Forelimb muscle (tissue), 1 donor: Measurements from ENCODE around the gene SPAG16. TPM values are rescaled to one million over a fixed set of nuclear protein-coding genes. Genes with fewer than 3 reads are reported as not detected.

Experiments
- DNase-seq: peaks from one replicate; pipeline ENCODE4 v3.0.0-alpha.2; 2013; ENCODE audit warnings: low read depth
- polyA plus RNA-seq: library from polyadenylated mRNA; unstranded; fragments of 120-200 nt; gene quantifications from one replicate; pipeline ENCODE4 v1.2.1, GENCODE V29; 2013; ENCODE audit not compliant: insufficient read length

Gene SPAG16
- polyA plus RNA-seq, 1 donor = 15.8 TPM

DNA sequence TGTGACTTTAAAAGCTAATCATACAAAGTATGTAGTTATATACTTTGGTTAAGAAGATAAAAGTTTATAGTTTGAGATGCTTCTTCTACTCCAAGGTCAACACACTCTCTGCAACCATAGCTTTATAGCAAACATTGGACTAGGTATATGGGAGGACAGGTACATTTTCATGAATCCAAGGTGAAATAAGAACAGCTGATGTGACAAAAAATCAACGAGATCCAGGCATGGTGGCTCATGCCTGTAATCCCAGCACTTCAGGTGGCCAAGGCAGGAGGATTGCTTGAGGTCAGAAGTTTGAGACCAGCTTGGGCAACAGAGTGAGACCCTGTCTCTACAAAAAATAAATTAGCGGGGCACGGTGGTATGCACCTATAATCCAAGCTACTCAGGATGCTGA, 963.3 kb downstream of the SPAG16 start:
- DNase-seq = no peak

DNA sequence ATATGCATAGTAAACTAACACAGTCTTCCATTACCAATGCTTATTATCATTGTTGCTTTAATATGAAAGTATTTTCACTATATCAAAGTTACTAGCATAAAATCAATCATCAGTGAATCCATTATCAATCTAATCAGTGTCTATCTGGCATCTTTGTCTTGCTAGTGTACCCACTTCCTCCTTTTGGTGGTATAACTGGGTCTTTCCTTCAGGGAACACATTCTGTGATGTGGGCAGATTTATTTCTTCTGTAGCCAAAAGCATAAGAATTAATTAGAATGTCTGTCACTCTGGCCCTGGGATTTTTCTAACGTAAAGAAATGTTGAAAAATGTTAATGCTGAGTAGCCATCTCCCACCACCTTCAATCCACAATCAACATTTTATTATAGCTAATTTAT, 970.8 kb downstream of the SPAG16 start:
- DNase-seq = no peak

DNA sequence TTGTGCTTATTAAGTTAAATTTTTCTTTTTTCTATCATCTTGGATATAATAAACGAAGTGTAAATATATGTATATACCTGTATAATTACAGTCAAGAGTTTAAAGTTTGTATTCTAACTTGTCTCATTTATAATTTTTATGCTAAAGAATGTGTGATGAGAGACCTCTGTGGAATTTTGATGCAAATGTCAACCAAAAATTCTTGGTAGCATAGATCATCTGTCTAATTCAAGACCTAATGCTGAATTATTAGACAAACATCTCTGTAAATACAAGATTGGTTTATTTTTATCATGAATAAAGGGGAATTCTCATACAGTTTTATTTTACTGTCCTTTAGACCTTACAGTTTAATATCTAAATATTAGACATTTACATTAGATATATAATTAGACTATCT, 977.4 kb downstream of the SPAG16 start:
- DNase-seq = no peak

DNA sequence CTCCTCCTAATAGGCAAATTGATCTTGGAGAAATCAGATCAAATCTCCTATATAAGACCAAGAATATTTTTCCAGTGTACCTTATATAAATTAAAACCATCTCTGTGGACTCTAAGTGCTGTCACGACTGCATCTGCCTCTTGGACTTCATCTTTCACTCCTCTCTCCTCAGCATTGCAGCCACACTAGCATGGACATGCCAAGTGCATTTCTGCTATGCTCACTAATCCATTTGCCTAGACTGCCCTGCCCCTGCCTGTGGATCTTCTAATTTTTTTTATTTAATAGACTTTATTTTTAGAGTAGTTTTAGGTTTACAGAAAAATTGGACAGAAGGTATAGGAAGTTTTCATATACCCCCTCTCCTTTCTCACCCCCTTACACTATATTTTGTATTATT, 979.9 kb downstream of the SPAG16 start:
- no peak for DNase-seq

DNA sequence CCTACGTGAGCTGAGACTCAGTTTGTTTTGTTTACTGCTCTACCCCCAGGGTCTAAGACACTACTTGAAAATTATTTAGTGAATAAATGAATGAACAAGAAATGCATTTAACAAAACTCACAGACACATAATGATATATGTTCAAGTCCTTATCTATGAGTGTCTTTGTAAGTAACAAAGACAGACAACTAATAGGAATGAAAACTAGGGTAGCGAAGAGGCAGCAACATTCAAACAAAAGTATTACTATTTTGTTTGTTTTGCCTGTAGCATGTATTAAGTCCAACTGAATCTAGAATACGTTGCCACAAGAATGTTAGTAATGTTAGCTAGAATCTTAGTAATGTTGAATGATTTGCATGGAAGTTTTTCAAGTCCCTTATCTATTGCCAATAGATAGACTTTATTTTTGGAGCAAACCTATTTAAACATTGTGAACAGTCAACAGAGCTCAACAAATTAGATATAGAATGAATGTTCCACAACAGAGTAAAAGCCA, 981.8 kb downstream of the SPAG16 start:
- DNase-seq = no peak

DNA sequence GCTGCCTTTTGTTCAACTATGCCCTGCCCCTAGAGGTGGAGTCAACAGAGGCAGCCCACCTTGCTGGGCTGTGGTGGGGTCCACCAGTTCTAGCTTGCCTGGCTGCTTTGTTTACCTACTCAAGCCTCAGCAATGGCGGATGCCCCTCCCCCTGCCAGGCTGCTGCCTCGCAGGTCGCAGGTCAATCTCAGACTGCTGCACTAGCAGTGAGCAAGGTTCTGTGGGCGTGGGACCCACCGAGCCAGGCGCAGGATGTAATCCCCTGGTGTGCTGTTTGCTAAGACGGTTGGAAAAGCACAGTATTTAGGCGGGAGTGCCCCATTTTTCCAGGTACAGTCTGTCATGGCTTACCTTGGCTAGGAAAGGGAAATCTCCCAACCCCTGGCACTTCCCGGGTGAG, 993.6 kb downstream of the SPAG16 start:
- no peak for DNase-seq

DNA sequence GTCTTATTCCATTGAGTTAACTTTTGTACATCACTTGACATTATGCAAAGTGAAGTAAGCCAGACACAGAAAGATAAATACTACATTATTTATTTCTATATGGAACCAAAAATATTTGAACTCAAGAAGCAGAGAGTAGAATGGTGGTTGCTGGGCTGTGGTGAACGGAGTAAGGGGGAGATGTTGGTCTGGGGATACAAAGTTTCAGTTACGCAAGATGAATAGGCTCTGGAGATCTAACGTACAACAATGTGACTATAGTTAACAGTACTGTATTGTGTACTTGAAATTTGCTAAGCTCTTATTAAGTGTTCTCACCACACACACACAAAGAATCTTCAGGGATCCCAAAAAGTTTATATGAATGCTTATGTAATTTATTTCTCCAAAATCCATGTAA, 1001.7 kb downstream of the SPAG16 start:
- DNase-seq = no peak

DNA sequence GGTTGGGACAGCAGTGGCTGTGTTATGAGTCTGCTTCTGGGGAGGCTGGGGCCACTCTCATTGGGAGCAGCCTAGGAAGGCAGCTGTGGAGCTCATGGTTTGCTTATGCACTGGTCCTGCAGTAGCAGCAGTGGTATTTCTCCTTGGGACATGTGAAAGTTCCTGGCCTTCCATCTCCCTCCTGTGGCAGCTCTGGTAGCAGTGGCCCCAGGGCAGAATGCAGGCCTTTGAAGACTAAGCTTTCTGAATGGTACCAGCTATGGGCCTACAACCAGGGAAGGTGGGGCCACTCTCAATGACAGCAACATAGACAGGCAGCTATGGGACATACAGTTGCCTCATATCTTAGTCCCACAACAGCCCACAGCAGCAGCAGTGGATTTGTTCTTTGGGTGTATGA, 1009.3 kb downstream of the SPAG16 start:
- DNase-seq = no peak

DNA sequence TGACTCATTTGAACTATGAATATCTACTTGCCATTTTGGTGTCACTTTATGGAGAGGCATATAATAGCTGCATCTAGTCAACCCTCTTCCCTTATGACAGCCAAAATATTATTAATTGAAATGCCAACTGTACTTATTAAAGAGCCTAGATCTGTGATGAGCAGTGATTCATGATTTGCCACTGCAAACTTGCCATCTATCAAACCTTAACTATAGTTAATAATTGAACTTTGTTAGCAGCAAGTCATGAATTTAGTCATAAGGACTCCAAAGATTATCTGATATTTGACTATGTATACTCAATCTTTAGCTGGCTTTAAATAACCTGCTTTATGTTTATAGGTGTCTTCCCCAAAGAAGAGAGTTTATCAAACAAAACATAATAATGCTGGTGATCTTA, 1010.2 kb downstream of the SPAG16 start:
- no peak for DNase-seq

DNA sequence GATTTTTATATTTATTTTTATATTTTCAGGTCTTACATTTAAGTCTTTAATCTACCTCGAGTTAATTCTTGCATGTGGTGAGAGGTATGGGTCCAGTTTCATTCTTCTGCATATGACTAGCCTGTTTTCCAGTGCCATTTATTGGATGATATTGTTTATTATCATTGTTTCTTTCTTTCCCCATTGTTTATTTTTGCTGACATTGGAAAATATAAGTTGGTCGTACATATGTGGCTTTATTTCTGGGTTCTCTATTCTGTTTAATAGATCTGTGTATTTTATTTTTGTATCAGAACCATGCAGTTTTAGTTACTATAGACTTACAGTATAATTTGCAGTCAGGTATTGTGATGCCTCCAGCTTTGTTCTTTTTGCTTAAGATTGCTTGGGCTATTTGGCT, 1013.2 kb downstream of the SPAG16 start:
- DNase-seq = no peak

DNA sequence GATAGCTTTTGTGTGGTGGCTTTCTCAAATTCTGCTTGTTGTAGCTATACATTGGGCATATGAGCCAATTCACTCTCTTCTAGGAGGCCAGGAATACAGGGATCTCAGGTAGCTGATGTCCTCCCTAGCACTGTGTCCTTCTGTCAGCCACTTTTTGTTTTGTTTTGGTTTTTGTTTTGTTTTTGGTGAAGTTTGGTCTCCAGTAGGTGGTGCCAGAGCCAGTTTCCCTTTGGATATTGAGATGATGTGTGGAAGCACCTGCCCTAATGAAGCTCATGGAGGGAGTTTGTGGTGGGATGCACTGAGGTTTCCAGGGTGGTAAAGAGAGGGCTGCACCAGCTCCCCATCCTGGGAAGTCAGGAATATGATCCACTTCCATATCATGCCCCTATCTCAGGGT, 1026.1 kb downstream of the SPAG16 start:
- DNase-seq = no peak

DNA sequence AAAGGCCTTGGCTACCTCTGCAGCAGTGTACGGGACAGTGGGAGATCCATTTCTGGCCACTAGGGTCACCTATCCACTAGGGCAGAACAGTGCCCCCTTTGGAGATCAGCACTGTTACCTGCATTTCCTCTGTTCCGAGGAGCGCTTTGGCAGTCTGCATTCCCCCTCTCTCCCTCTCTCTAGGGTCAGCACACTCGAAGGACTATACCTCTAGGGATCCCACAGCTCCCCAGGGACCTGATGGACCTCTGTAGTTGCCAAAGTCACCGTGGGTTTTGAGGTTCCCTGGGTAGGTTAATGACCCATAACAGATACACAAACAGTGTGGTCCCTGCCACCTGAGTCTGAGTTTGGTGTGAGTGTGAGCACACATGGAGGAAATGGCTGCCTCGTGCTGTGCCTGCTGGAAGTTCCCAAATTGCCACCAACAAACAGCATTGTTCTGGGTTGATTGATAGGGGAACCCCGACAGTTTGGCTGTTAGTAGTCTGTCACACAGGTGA, 1026.8 kb downstream of the SPAG16 start:
- DNase-seq = no peak

DNA sequence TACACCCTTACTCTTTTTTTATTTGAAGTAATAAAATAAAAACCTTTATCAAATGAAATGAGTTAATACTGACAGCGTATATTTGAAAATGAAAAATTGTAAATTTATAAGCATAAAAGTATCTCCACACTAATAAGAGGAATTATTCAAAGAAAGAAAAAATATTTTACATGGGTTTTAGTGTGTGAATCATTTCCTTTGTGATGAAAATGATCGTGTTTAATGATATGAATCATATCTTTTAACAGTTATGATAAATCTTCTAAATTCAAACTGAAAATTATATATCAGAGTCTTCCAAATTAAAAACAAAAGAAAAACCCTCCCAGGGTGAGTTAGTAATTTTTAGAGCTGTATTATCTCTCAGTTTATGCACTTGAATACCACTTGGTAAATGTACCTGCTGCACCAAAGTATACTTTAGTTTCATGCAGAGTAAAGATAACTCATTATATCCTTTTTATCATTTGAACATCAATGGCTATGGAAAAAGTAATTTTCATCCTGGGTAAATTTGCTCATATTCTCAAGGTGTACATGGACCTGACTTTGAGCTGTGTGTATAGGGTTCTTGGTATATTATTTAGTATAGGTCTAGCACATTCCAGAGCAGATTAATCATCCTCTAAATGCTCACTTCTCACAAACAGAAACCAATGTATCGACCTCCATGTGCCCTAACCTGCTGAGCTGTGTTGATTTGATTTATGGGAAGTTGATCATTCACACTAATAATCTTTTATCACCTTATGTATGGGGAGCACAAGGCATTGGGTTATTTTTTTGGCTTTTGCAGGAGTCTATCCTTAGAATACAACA, 1027.9 kb downstream of the SPAG16 start:
- DNase-seq = no peak

DNA sequence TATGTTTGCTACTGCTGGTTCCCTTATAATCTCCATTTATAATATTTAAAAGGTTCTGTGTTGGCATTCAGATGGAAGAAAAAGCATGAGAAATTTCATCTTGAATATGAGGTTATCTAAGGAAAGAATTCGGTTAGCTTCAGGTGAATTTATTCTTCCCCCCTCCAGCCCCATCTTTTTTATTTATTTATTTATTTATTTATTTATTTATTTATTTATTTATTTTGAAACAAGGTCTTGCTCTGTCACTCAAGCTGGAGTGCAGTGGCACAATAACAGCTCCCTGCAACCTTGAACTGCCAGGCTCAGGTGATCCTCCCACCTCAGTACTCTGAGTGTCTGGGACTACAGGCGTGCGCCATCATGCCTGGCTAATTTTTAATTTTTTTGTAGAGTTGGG, 1031.1 kb downstream of the SPAG16 start:
- DNase-seq = no peak

DNA sequence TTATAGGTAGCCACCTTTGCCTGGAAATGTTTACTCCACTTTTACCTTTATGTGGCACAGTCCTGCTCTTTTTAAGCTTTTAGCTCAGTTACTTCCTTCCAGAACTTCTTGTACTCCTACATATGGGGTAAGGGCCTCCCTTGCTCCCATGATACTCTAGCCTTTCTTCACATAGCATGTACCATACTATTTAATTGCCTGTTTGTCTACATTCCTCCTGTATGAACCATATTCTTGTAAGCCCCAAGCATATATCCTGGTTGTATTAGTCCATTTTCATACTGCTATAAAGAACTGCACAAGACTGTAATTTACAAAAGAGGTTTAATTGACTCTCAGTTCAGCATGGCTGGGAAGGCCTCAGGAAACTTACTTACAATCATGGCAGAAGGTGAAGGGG, 1035.9 kb downstream of the SPAG16 start:
- no peak for DNase-seq

DNA sequence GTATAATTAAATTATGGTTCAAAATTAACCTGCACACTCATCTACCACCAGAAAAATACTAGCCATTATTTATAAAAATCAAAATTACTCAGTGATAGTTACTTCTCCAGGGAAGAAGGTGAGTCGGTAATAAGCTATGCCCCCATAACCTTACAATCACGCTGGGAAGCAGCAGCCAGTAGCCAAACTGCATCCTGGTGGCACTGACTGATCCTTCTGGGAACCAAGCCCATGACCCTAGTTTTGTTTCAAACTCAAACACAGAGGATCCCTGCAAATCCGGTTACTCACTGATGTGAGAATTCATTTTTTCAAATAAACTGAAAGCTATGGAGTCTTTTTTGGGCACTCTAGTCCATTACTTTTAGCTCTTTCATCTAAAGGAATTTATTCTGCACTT, 1038.4 kb downstream of the SPAG16 start:
- no peak for DNase-seq

DNA sequence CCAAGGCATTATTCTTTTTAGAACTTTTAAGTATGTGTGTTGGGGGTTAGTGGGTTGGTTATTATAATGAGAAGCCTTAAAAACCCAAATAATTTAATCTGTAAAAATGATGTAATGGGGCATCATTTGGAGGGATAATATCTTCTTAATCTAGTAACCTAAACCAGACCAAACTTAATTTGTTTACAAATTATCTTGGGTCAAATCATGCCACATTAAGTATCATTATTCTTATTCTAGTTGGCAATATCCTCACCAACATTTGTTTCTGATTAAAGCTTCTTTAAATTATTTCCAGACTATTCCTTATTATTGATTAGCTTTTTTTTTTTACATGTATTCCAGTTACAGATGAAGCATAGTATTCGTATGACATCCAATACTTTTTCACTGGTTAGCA, 1041.1 kb downstream of the SPAG16 start:
- DNase-seq = no peak

DNA sequence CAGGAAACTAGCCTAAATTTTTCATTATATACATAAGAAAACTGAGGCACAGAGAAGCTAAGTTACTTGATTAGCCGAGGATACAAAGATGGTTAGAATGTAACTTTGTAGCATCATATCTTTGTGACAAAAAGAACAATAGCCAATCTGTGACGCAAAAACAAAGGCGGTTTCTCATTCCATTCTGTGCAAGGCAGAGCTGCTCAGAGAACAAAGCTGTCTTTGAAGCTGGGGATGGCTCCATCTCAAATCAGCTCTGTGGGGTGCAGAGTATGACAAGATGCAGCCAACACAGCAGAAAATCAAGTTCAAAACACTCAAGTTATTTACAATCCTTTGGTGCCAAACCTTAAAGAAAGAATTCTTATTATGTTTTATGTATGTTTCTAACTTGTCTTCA, 1044.7 kb downstream of the SPAG16 start:
- DNase-seq = no peak

DNA sequence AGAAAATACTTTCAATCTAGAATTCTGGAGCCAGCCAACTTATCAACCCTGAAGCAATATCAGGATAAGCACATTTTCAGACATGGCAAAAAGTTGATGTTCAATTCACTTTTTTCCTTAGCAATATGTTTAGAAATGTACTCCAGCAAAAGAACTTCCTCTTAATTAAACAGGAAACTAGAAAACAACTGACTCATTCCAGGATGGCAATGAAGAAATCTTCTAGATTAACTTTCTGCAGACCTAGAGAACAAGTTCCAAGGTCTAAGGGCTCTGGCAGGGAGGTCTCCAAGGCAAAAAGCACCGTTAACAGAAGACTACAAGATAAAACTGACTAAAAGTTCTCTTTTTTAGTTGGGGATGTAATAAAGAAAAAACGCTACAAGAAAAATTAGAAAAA, 1057.4 kb downstream of the SPAG16 start:
- DNase-seq = no peak

DNA sequence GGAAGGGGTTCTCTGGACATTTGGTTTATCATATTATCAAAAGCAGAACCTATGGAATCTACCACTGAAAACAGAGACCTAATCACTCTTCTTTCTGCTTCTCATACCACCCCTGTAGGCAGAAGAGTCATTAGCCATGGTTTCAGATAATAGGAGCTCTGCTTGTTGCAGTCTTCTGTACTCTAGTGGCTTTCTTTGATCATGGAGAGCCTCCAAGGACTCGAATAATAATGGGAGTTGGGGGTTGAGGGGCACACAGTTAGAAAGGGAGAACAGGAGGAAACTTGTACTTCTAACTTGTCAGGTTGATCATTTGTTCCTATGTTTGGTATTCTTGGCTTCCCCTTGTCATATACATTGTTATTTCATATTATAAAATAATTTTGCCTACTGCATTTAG, 1074.2 kb downstream of the SPAG16 start:
- DNase-seq = no peak

DNA sequence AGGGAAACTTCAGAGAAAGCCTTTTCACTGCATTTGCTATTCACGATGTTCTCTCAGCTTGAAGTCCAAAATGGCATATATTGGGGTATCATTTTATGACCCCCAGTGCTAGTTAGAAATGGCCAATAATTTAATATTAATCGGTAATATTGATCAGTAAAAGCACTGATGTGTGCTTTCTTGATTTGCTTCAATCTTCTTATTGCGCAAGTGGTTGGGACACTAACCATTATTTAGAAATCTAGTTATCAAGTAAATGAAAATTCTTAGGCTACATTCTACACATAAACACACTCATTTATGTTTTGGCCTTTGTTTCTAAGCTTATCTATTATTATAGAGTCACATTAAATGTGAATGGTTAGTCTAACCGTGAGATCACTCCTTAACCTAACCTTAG, 1076.9 kb downstream of the SPAG16 start:
- no peak for DNase-seq

DNA sequence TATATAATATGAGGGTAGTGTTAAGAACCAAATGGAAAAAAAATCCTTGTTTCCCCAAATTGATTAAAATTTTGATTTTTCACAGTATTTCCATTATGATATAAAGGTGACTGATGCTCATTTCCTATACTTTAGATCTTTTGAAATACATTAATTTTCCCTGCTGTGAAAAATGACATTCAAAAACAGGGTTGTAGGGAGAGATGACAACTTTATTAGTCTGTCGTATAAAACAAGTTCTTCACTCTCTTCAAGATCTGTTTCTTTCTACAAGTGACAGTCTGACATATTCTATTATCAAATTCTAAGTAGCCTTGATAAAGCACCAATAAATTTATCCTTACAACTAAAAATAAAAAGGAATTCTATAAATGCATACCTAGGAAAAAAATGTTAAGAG, 1081.3 kb downstream of the SPAG16 start:
- no peak for DNase-seq

DNA sequence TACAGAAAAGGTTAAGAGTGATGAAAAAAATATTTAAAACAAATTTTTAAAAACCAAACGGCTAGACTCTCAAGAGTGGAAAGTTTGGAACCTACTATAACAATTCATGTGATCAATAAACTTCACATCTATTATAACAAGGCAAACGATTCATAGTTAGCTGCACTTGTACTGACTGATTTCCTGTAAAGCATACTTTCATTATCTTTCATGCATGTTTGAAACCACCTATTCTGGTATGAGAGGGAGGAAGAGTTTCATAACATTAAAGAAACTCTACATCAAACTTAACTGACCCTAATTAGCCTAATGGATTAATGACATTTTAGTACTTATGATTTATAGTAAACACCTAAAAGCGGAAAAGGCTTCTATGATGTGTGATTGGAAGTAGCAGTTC, 1082.9 kb downstream of the SPAG16 start:
- no peak for DNase-seq
